Keratinocyte (primary cell): ENCODE results near the gene HMGCS2. TPM values are rescaled to one million over a fixed set of nuclear protein-coding genes. Genes with fewer than 3 reads are reported as not detected.

Experiments used
- DNase-seq: peaks from one replicate; pipeline ENCODE4 v3.0.0-alpha.2; 2011; ENCODE audit warnings: low read depth, missing footprints, low spot score
- FAIRE-seq: peaks from 2 replicates; lab custom pipeline; 2011; peaks lifted over from hg19 to GRCh38; lab: Jason Lieb, UNC
- H2AFZ ChIP-seq: 2 replicates; pipeline ENCODE4 v1.6.0; 2012; ENCODE audit warnings: low read length, control low read depth, inconsistent platforms; ENCODE audit not compliant: control insufficient read depth
- H3K27ac ChIP-seq: 2 replicates; pipeline ENCODE4 v1.5.1; 2011; ENCODE audit warnings: low read length; ENCODE audit not compliant: control insufficient read depth, insufficient read depth
- H3K27me3 ChIP-seq: 3 replicates; pipeline ENCODE4 v1.6.0; 2011; ENCODE audit warnings: low read length; ENCODE audit not compliant: control insufficient read depth, insufficient read depth; ENCODE audit errors: extremely low read depth
- H3K36me3 ChIP-seq, 2 experiments: 2 replicates in 1 of 2; 3 replicates in 1 of 2; pipeline ENCODE4 v1.5.1; 2011; ENCODE audit warnings: low read length in 2 of 2, mild to moderate bottlenecking in 1 of 2; ENCODE audit not compliant: control insufficient read depth in 2 of 2, insufficient read depth in 2 of 2; ENCODE audit errors: extremely low read depth in 1 of 2
- H3K4me1 ChIP-seq: 3 replicates; pipeline ENCODE4 v1.5.1; 2011; ENCODE audit warnings: low read length; ENCODE audit not compliant: control insufficient read depth, insufficient read depth; ENCODE audit errors: extremely low read depth
- H3K4me2 ChIP-seq: 3 replicates; pipeline ENCODE4 v1.6.0; 2011; ENCODE audit warnings: low read depth, low read length; ENCODE audit not compliant: control insufficient read depth, insufficient read depth; ENCODE audit errors: extremely low read depth
- H3K4me3 ChIP-seq, 3 experiments: fragments of 200-600 bp in 1 of 3; sonication (generic) in 1 of 3; 2 replicates in 2 of 3; 3 replicates in 1 of 3; pipeline ENCODE4 v1.5.1; 2011 to 2016; ENCODE audit warnings: low read length in 3 of 3, mild to moderate bottlenecking in 3 of 3, control low read depth in 2 of 3, inconsistent platforms in 1 of 3, low read depth in 1 of 3, mixed read lengths in 1 of 3, mixed run types in 1 of 3, moderate library complexity in 1 of 3; ENCODE audit not compliant: control insufficient read depth in 2 of 3, insufficient read depth in 2 of 3; ENCODE audit errors: extremely low read depth in 1 of 3
- H3K79me2 ChIP-seq: 2 replicates; pipeline ENCODE4 v1.6.0; 2012; ENCODE audit warnings: low read length; ENCODE audit not compliant: control insufficient read depth, insufficient read depth
- H3K9ac ChIP-seq: 3 replicates; pipeline ENCODE4 v1.6.0; 2011; ENCODE audit warnings: low read length; ENCODE audit not compliant: control insufficient read depth, insufficient read depth; ENCODE audit errors: extremely low read depth
- H3K9me1 ChIP-seq: 3 replicates; pipeline ENCODE4 v1.6.0; 2011; ENCODE audit warnings: low read length; ENCODE audit not compliant: control insufficient read depth, insufficient read depth; ENCODE audit errors: extremely low read depth
- H3K9me3 ChIP-seq: 2 replicates; pipeline ENCODE4 v1.5.1; 2012; ENCODE audit warnings: low read depth, low read length; ENCODE audit not compliant: control insufficient read depth
- H4K20me1 ChIP-seq: 3 replicates; pipeline ENCODE4 v1.6.0; 2011; ENCODE audit warnings: low read length; ENCODE audit not compliant: control insufficient read depth, insufficient read depth; ENCODE audit errors: extremely low read depth
- EZH2 ChIP-seq: IDR thresholded peaks from one replicate; pipeline ENCODE4 v1.6.1; 2012; ENCODE audit warnings: inconsistent platforms, mild to moderate bottlenecking, low read length, moderate library complexity
- dilution Hi-C: fragments of 300-500 bp; cut with MboI; formaldehyde crosslinking; loops from one replicate; pipeline ENCODE4 v1.7.0; 2020; ENCODE audit warnings: low sequenced_read_pairs; ENCODE audit not compliant: extremely low pct_ligation_motif_present
- polyA plus RNA-seq, 5 experiments: library from polyadenylated mRNA; depleted of rRNA in 3 of 5; stranded (reverse) in 3 of 5; stranded (forward) in 1 of 5; unstranded in 1 of 5; fragments of >200 nt; gene quantifications; 1 replicate in 1 of 5; 2 replicates in 3 of 5; 3 replicates in 1 of 5; pipeline versions ENCODE4 v1.2.1 to v1.2.3, GENCODE V29; 2011 to 2012; ENCODE audit warnings: missing spikeins in 2 of 5, low read depth in 1 of 5, low replicate concordance in 1 of 5
- TF ChIP-seq, protein P1 (sequence below), 3 experiments: IDR thresholded peaks in 1 of 3; conservative IDR thresholded peaks in 1 of 3; optimal IDR thresholded peaks in 1 of 3; 2 replicates in 2 of 3; 3 replicates in 1 of 3; pipeline versions ENCODE3 to v1.5.1; 2011; ENCODE audit warnings: low read length in 3 of 3, mild to moderate bottlenecking in 3 of 3, moderate library complexity in 2 of 3, control low read depth in 1 of 3, inconsistent platforms in 1 of 3; ENCODE audit not compliant: insufficient read depth in 2 of 3; ENCODE audit errors: extremely low read depth in 1 of 3

Gene HMGCS2
- polyA plus RNA-seq, 1 donor (not counting 4 experiments of a cell fraction or from before 2014, with no cell fraction given) = not detected

DNA sequence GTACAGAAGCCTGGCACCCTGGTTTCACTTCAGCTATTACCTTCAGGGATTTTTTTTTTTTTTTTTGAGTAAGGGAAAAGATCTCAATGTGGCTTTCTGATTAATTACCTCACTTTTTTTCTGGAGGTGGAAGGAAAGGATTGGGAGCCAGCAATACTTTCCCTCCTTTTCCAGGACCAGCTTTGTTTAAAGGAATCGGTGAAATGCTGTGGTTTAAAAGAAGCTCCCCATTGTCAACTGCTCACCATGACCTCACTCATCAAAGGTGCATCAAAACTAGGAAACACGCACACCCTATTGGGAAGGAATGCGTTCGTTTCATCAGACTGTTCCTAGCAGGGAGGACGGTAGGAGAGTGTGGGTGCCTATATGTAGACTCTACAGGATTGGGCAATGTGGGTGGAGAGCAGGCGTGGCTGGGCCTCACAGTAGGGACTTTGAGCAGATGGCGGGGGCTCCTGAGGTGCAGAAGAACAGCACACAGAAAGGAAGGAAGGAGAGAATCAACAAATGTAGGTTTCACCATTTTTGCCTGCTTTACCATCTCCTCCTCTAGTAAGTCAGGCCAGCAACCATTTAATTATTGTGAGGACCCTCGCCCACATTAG is 44.0 kb downstream of the HMGCS2 start:
- no peak for FAIRE-seq
- no peaks in the 10 kb centered on the region for H3K4me1 ChIP-seq
- H3K9me3 ChIP-seq = no peaks in the 10 kb centered on the region
- dilution Hi-C loops = no loop called here
- H3K36me3 ChIP-seq = peaks cover 3 to 49% of the 10 kb centered on the region in 2 experiments
- no peak overlapping the region for H2AFZ ChIP-seq
- no peak overlapping the region for H3K4me3 ChIP-seq
- no peak overlapping the region for H3K9ac ChIP-seq
- no peaks in the 10 kb centered on the region for H4K20me1 ChIP-seq
- H3K79me2 ChIP-seq = no peaks in the 10 kb centered on the region
- DNase-seq = no peak
- no peak for TF ChIP-seq EZH2
- TF ChIP-seq, protein P1, sequence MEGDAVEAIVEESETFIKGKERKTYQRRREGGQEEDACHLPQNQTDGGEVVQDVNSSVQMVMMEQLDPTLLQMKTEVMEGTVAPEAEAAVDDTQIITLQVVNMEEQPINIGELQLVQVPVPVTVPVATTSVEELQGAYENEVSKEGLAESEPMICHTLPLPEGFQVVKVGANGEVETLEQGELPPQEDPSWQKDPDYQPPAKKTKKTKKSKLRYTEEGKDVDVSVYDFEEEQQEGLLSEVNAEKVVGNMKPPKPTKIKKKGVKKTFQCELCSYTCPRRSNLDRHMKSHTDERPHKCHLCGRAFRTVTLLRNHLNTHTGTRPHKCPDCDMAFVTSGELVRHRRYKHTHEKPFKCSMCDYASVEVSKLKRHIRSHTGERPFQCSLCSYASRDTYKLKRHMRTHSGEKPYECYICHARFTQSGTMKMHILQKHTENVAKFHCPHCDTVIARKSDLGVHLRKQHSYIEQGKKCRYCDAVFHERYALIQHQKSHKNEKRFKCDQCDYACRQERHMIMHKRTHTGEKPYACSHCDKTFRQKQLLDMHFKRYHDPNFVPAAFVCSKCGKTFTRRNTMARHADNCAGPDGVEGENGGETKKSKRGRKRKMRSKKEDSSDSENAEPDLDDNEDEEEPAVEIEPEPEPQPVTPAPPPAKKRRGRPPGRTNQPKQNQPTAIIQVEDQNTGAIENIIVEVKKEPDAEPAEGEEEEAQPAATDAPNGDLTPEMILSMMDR (optimal IDR thresholded peaks at IDR 0.05 in 1 of 3, IDR thresholded peaks at IDR 0.05 in 1 of 3, conservative IDR thresholded peaks at IDR 0.05 in 1 of 3; ENCODE audit: extremely low read depth in 1 of 3, insufficient read depth in 2 of 3, low read length in 3 of 3) = no peak
- no peaks in the 10 kb centered on the region for H3K9me1 ChIP-seq
- H3K27ac ChIP-seq = no peak overlapping the region
- H3K4me2 ChIP-seq = no peak overlapping the region
- H3K27me3 ChIP-seq = no peaks in the 10 kb centered on the region

DNA sequence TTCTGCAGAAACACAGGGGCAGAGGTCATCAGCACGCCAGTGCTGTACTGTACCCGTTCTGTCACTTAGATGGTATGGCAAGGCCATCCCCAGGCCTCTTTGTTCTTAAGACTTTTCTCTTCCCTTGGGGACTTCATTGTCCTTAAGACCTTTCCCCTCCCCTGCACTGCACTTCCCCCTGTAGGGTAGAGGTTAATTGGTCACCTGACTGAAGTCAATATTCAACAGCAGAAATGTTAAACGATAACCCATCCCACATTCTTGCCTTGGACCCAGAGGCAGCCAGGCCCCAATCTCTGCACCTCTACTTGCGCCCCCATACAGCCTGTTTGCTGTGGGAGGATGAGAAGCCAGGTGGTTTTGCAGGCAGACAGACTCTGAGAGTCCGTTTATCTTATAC is 46.8 kb downstream of the HMGCS2 start:
- H3K27ac ChIP-seq = no peak overlapping the region
- DNase-seq = no peak
- H3K9me3 ChIP-seq = no peaks in the 10 kb centered on the region
- no peak overlapping the region for H3K4me3 ChIP-seq
- H3K4me2 ChIP-seq = no peak overlapping the region
- TF ChIP-seq, protein P1 (optimal IDR thresholded peaks at IDR 0.05 in 1 of 3, IDR thresholded peaks at IDR 0.05 in 1 of 3, conservative IDR thresholded peaks at IDR 0.05 in 1 of 3; ENCODE audit: extremely low read depth in 1 of 3, insufficient read depth in 2 of 3, low read length in 3 of 3) = no peak
- TF ChIP-seq EZH2 = no peak
- H3K36me3 ChIP-seq = peaks cover 1 to 35% of the 10 kb centered on the region in 2 experiments
- FAIRE-seq = no peak
- H3K27me3 ChIP-seq = no peaks in the 10 kb centered on the region
- H3K4me1 ChIP-seq = no peaks in the 10 kb centered on the region
- no peak overlapping the region for H3K9ac ChIP-seq
- dilution Hi-C loops = no loop called here
- no peak overlapping the region for H2AFZ ChIP-seq
- peaks cover 6% of the 10 kb centered on the region for H3K79me2 ChIP-seq
- peaks cover 2% of the 10 kb centered on the region for H4K20me1 ChIP-seq
- H3K9me1 ChIP-seq = no peaks in the 10 kb centered on the region
